Ishikawa (cell line): ENCODE data around the gene SIT1.

ENCODE experiments used
- CEBPB ChIP-seq: IDR thresholded peaks from 2 replicates; pipeline ENCODE4 v1.6.1; 2012
- CREB1 ChIP-seq: IDR thresholded peaks from 2 replicates; pipeline ENCODE4 v1.6.1; 2012; ENCODE audit warnings: low read depth
- EGR1 ChIP-seq: IDR thresholded peaks from 2 replicates; pipeline ENCODE4 v1.6.1; 2012
- EP300 ChIP-seq: IDR thresholded peaks from 2 replicates; pipeline ENCODE4 v1.6.1; 2012; ENCODE audit warnings: borderline replicate concordance
- FOXM1 ChIP-seq: IDR thresholded peaks from 2 replicates; pipeline ENCODE4 v1.6.1; 2012; ENCODE audit warnings: low read depth, borderline replicate concordance
- MAX ChIP-seq: IDR thresholded peaks from 2 replicates; pipeline ENCODE4 v1.6.1; 2012
- NFIC ChIP-seq: IDR thresholded peaks from 2 replicates; pipeline ENCODE4 v1.6.1; 2012
- RAD21 ChIP-seq: IDR thresholded peaks from 2 replicates; pipeline ENCODE4 v1.6.1; 2012; ENCODE audit warnings: low read depth
- REST ChIP-seq: IDR thresholded peaks from 2 replicates; pipeline ENCODE4 v1.6.1; 2012; ENCODE audit warnings: low read depth, mild to moderate bottlenecking
- TAF1 ChIP-seq: IDR thresholded peaks from 2 replicates; pipeline ENCODE4 v1.6.1; 2012; ENCODE audit warnings: low read depth, mild to moderate bottlenecking
- TCF12 ChIP-seq: IDR thresholded peaks from 2 replicates; pipeline ENCODE4 v1.6.1; 2012; ENCODE audit warnings: low read depth
- TEAD4 ChIP-seq: IDR thresholded peaks from 2 replicates; pipeline ENCODE4 v1.6.1; 2012
- USF1 ChIP-seq: IDR thresholded peaks from 2 replicates; pipeline ENCODE4 v1.6.1; 2012
- YY1 ChIP-seq: IDR thresholded peaks from 2 replicates; pipeline ENCODE4 v1.6.1; 2012; ENCODE audit warnings: low read depth
- ZBTB7A ChIP-seq: IDR thresholded peaks from 2 replicates; pipeline ENCODE4 v1.6.1; 2012; ENCODE audit warnings: low read depth

SIT1 gene

GRCh38 chr9:35618325-35618727 lies 32.4 kb downstream of the SIT1 start, which contains the start of gene CD72:
TSS of gene CD72 (minus strand) at chr9:35618413. CDS start at chr9:35618303, 110 bp downstream.
- no peak for TF ChIP-seq RAD21
- no peak for TF ChIP-seq MAX
- no peak for TF ChIP-seq NFIC
- TF ChIP-seq TCF12: no peak
- TF ChIP-seq CEBPB: no peak
- TF ChIP-seq ZBTB7A: no peak
- no peak for TF ChIP-seq EP300
- TF ChIP-seq USF1: no peak
- TF ChIP-seq YY1: no peak
- no peak for TF ChIP-seq EGR1
- no peak for TF ChIP-seq FOXM1

- TF ChIP-seq MAX: no peak
- TF ChIP-seq CEBPB: no peak
- no peak for TF ChIP-seq EP300
- TF ChIP-seq NFIC: no peak
- TF ChIP-seq FOXM1: no peak
- no peak for TF ChIP-seq TAF1
- no peak for TF ChIP-seq ZBTB7A
- no peak for TF ChIP-seq YY1
- TF ChIP-seq CREB1: no peak
- TF ChIP-seq EGR1: no peak
- TF ChIP-seq TCF12: no peak
- TF ChIP-seq USF1: no peak
- TF ChIP-seq RAD21: no peak
- no peak for TF ChIP-seq REST
- TF ChIP-seq TEAD4: no peak
Observed at GRCh38 chr9:35617548-35617947, 33.2 kb downstream of the SIT1 start.

- TF ChIP-seq RAD21 (no peak), TEAD4 (no peak), CREB1 (no peak), TCF12 (no peak), CEBPB (no peak), TAF1 (no peak), EP300 (no peak), REST (no peak), ZBTB7A (no peak), YY1 (no peak)
Observed at GRCh38 chr9:35616681-35617459, 33.9 kb downstream of the SIT1 start.

GRCh38 chr9:35615981-35616680 lies 34.6 kb downstream of the SIT1 start:
- TF ChIP-seq CREB1 (no peak), RAD21 (no peak), EGR1 (no peak), USF1 (no peak), TCF12 (no peak), CEBPB (no peak), FOXM1 (no peak), MAX (no peak), NFIC (no peak), EP300 (no peak), TEAD4 (no peak), REST (no peak), YY1 (no peak)
